Fibroblast of villous mesenchyme (primary cell): ENCODE data around the gene GPATCH11. TPM values are rescaled to one million over a fixed set of nuclear protein-coding genes. Genes with fewer than 3 reads are reported as not detected.
A peak's percentile ranks its signal among the peaks of the same experiment; 100 is the strongest.

Experiments used
- DNase-seq: peaks from one replicate; pipeline ENCODE4 v3.0.0-alpha.2; 2010; ENCODE audit warnings: low read depth
- H3K4me3 ChIP-seq: 2 replicates; pipeline ENCODE4 v1.5.1; 2011; ENCODE audit warnings: low read depth, mild to moderate bottlenecking, low read length
- CTCF ChIP-seq: IDR thresholded peaks from 2 replicates; pipeline ENCODE4 v1.5.1; 2012; ENCODE audit warnings: low read depth, mild to moderate bottlenecking, low read length; ENCODE audit not compliant: insufficient read depth
- total RNA-seq: library from RNA; depleted of rRNA; stranded (reverse); fragments of >200 nt; gene quantifications from 2 replicates; pipeline ENCODE4 v1.2.3, GENCODE V29; 2012

The GPATCH11 gene
- total RNA-seq, 1 donor = 8.6 TPM

- H3K4me3 ChIP-seq = no peak overlapping the region
- no peak for TF ChIP-seq CTCF
- DNase-seq = no peak
Measured at GRCh38 chr2:37061013-37061711, 23.2 kb upstream of the GPATCH11 start.

GRCh38 chr2:37061776-37062175 lies 22.5 kb upstream of the GPATCH11 start:
- TF ChIP-seq CTCF = no peak
- DNase-seq = no peak
- no peak overlapping the region for H3K4me3 ChIP-seq

- no peak overlapping the region for H3K4me3 ChIP-seq
- no peak for TF ChIP-seq CTCF
- DNase-seq = no peak
Measured at GRCh38 chr2:37068686-37069085, 15.6 kb upstream of the GPATCH11 start.

- no peak for DNase-seq
- H3K4me3 ChIP-seq = no peak overlapping the region
- TF ChIP-seq CTCF = no peak
Measured at GRCh38 chr2:37070931-37071330, 13.4 kb upstream of the GPATCH11 start.

- TF ChIP-seq CTCF = no peak
- no peak for DNase-seq
- no peak overlapping the region for H3K4me3 ChIP-seq
Measured at GRCh38 chr2:37080266-37080665, 4.1 kb upstream of the GPATCH11 start.

GRCh38 chr2:37080689-37081088 lies 3.6 kb upstream of the GPATCH11 start:
- TF ChIP-seq CTCF = no peak

GRCh38 chr2:37084797-37085196 lies 479 bp downstream of the GPATCH11 start:
- H3K4me3 ChIP-seq = peak overlapping the region; percentile 83
- no peak for DNase-seq
- TF ChIP-seq CTCF = no peak

More at GRCh38 chr2:37080689-37081088, 3.6 kb upstream of the GPATCH11 start:
- no peak for DNase-seq
- H3K4me3 ChIP-seq = no peak overlapping the region
